RWPE1 (cell line): ENCODE measurements around the gene TSPAN18.

Source experiments
- CTCF ChIA-PET: fragments of 350-600 bp; sonication (Branson Sonifier 250); formaldehyde crosslinking; extraction: SDS; loops from one replicate; lab custom pipeline; 2021; lab: Yijun Ruan, JAX
- POLR2A ChIA-PET: fragments of 400-600 bp; formaldehyde crosslinking; extraction: SDS; loops from one replicate; lab custom pipeline; 2020; ENCODE audit warnings: antibody characterized with exemption; ENCODE audit not compliant: low non-redundant PET; lab: Yijun Ruan, JAX
- DNase-seq: peaks from one replicate; pipeline ENCODE4 v3.0.0; 2012; ENCODE audit warnings: low spot score
- H3K27ac ChIP-seq: fragments of 450-650 bp; 2 replicates; pipeline ENCODE4 v1.5.1; 2017
- TF ChIP-seq, protein P1 (sequence below): fragments of 450-650 bp; conservative IDR thresholded peaks from 2 replicates; pipeline ENCODE4 v1.5.1; 2017; ENCODE audit warnings: low read depth, mild to moderate bottlenecking

TSPAN18 gene

GRCh38 chr11:44802347-44802746 is 75.6 kb downstream of the TSPAN18 start:
- ChIA-PET CTCF (interaction anchor here (1.1 kb wide), 1 partner anchor 29 kb away, joined by 3 read pairs; no protein-coding TSS in a partner anchor), POLR2A (no interaction called here)
- TF ChIP-seq, protein P1, sequence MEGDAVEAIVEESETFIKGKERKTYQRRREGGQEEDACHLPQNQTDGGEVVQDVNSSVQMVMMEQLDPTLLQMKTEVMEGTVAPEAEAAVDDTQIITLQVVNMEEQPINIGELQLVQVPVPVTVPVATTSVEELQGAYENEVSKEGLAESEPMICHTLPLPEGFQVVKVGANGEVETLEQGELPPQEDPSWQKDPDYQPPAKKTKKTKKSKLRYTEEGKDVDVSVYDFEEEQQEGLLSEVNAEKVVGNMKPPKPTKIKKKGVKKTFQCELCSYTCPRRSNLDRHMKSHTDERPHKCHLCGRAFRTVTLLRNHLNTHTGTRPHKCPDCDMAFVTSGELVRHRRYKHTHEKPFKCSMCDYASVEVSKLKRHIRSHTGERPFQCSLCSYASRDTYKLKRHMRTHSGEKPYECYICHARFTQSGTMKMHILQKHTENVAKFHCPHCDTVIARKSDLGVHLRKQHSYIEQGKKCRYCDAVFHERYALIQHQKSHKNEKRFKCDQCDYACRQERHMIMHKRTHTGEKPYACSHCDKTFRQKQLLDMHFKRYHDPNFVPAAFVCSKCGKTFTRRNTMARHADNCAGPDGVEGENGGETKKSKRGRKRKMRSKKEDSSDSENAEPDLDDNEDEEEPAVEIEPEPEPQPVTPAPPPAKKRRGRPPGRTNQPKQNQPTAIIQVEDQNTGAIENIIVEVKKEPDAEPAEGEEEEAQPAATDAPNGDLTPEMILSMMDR: no peak
- DNase-seq: no peak
- no peak overlapping the region for H3K27ac ChIP-seq

- H3K27ac ChIP-seq: no peak overlapping the region
- ChIA-PET POLR2A (no interaction called here), CTCF (no interaction called here)
- DNase-seq: no peak
- TF ChIP-seq, protein P1: no peak
These were observed 76.2 kb downstream of the TSPAN18 start for GRCh38 chr11:44803009-44803408.

DNA sequence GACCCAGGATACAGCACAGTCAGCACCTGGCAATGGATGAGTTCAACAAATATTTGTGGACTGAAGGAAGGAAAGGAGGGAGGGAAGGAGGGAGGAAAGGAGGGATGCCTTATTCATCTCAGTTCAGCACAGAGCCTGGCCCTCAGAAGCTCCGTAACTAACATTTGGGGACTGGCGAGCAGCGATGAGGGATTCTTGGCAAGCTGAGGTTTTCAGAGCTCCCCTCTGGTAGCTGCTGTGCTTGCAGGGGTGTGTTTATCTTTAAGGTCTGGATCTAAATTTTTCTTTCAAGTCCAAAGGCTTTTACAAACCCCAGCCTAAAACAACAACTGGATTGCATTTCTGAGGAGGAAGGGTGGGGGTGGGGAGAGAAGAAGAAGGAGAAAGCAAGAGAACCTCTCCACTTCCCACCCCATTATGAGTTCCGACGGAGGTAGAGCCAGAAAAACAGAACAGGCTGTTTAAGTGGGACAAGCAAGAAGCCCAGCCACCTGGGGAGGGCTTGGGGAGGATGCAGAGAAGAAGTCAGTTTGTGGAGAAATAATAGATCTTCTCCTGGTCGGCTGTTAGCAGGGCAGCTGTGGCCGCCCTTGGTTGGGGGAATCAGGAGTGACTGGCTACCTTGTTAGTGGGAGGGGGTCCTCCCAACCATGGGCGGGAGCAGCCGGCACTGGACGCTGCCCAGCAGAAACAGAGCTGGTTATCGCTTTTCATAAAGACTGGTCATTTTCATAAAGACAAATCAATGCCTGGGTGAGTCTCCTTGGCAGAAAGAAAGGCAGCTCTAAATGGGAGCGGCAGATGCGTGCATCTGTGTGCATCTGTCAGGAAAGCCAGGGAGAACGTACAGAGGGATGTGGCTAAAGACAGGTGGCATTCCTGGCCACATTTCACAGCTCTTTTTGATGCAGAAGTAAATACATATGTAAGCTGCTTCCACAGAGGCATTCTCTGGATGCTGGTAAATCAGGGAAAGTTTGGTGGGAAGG is 78.0 kb downstream of the TSPAN18 start:
- TF ChIP-seq, protein P1: no peak

DNA sequence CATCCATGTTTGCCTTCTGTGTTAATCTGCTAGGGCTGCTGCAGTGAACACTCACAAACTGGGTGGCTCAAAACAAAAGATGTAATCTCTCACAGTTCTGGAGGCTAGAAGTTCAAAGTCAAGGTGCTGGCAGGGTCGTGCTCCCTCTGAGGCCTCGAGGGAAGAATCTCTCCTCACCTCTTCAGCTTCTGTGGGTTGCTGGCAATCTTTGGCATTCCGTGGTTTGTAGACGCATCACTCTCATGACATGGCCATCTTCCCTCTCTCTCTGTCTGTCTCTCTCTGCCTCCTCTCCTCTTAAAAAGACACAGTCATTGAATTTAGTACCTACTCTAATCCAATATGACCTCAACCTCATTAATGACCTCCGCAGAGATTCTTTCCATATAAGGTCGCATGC is 78.8 kb downstream of the TSPAN18 start:
- TF ChIP-seq, protein P1: no peak
- ChIA-PET POLR2A (no interaction called here), CTCF (interaction anchor here (0.6 kb wide), 1 partner anchor 30 kb away, joined by 4 read pairs; no protein-coding TSS in a partner anchor)
- DNase-seq: no peak
- no peak overlapping the region for H3K27ac ChIP-seq

More for the DNA sequence above, 78.0 kb downstream of the TSPAN18 start:
- ChIA-PET CTCF (interaction anchor here (0.5 to 0.7 kb wide), 3 partner anchors 29 to 896 kb away, joined by 3 to 4 read pairs (median 4); no protein-coding TSS in a partner anchor), POLR2A (no interaction called here)
- DNase-seq: no peak
- H3K27ac ChIP-seq: no peak overlapping the region

DNA sequence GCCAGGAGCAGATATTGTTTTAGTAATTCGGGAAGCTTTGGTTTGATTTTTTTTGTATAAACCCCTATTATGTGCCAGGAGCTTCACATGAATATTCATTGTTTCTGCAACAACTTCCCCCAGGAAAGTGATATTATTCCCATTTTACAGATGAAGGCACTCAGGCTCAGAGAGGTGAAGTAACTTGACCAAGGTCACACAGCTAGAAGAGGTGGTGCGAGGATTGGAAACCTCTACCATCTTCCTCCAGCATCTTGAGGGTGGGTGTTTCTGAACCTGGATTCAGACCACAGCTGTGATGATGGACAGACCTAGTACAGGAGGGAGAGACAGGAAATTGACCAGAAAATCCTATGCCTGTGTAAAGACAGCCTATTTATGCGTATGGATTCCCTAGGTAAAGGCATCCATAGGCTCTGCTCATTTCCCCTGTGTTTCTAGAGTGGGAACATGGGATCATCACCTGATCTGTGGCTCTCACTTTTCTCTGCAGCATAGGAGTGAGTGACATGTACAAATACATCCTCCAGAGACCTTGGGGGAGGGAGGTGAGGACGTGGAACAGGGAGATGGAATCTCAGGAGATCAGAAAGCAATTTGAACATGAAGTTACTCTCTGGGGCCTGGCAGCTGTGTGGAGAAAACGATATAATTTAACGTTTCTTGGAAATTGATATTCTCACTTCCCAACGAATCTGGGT is 81.4 kb downstream of the TSPAN18 start:
- POLR2A ChIA-PET: no interaction called here
- CTCF ChIA-PET: no interaction called here
- DNase-seq: no peak
- TF ChIP-seq, protein P1: no peak
- H3K27ac ChIP-seq: no peak overlapping the region

GRCh38 chr11:44809283-44809682 is 82.5 kb downstream of the TSPAN18 start:
- ChIA-PET CTCF (no interaction called here), POLR2A (no interaction called here)
- TF ChIP-seq, protein P1: no peak
- no peak overlapping the region for H3K27ac ChIP-seq
- no peak for DNase-seq
